GM19467 (cell line): Measurements from ENCODE around the gene FBXW4.
"Not testable (repeated sequence)": the region's sequence is repeated elsewhere in the genome, so short reads cannot be mapped to it uniquely, and the experiment has no call there.

ENCODE experiments used
- ATAC-seq: cut with Tn5 transposase; IDR thresholded peaks from one replicate; pipeline ENCODE4 v1.9.1; 2021; ENCODE audit warnings: mild to moderate bottlenecking, moderate library complexity; ENCODE audit not compliant: unreplicated experiment

The FBXW4 gene

DNA sequence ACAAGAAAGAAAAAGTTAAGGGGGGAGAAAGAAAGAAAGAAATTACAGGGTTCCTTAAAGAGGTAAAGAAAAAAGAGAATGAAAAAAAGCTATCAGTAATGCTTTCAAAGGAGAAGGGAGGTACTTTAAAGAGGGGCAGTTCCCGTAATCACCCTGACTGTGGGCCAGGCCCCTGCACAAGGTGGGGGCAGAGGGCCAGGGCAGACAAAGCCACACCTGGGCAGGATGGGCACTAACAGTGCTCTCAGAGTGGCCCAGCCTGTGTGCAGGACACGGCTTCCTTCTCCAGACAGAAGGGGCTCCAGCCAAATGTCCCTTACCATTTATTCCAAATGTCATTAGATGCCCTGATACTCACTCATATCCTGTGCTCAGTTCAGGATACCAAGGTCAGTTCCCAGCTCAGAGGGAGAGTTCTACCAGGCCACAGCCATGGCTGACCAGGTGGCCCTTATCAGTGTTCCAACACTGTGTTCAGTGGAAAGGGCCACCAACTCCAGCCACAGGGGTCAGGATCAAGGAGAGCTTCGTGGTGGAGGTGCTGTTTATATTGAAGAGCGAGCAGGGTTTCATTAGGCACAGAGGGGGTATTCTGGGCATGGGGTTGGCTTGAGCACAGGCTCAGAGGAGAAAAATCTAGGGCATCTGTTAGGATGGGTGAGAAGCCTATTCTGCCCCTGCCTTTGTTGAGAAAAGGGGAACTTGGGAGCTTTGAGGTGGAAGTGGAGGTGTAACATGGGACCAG is 77.0 kb downstream of the FBXW4 start:
- no peak for ATAC-seq

DNA sequence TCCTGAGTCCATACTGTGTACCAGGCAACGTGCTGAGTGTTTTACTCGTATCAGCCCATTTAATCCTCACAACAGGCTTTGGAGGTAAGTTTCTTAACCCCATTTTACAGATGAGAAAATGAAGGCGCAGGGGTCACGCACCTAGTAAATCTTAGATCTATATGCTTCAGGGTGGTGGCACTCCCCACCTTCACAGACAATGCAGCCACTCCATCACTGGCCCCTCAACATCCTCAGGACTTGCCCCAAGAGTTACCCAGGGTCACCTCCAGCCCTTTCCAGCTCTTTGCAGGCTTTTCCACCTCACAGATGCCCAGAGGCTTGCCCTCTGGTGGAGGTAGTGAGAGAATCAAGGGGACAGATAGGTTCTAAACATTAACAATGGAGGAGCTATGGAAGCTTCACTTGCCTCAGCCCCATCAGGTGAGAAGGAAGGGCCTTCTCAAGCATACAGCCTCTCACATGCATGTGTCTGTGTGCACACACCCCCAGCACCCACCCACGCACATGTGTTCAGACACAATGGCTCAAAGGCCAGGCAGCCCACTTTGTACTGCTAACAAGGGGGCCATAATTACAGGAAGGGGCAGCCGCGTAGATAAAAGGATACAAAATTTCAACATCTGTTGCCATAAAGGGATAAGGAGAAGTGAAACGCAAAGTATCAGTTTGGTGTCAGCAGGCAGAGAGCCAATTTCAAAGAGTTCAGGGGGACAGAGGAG is 77.7 kb downstream of the FBXW4 start:
- no peak for ATAC-seq

DNA sequence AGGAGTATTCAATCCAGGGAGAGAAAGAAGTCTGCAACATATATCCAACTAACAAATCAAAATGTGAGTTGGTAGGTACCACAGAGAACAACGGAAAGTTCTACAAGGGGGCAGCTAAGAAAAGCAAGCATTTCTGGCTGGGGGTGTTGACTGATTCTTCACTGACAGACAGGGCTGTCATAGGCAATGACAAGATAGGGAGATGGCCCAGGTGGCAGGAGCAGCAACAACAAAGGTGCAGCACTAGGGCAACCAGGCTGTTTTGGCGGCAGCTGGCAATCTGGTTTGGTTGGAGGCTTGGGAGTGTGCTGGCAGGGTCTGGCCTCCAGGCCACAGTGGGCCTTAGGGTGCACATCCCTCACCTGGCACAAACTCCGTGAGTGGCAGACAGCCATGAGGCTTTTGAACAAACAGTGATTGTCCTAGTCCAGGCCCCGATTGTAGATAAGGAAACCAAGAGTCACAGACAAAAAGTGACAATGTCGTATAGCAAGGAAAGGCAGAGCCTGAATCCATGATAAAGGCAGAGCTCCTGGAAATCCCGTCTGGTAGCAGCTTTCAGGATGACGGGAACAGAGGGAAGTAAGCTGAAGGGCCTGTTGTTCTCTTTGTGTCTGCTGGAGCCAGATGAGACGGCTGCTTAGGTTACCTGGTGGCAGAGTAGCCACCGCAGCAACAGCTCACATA is 78.4 kb downstream of the FBXW4 start:
- ATAC-seq = no peak

DNA sequence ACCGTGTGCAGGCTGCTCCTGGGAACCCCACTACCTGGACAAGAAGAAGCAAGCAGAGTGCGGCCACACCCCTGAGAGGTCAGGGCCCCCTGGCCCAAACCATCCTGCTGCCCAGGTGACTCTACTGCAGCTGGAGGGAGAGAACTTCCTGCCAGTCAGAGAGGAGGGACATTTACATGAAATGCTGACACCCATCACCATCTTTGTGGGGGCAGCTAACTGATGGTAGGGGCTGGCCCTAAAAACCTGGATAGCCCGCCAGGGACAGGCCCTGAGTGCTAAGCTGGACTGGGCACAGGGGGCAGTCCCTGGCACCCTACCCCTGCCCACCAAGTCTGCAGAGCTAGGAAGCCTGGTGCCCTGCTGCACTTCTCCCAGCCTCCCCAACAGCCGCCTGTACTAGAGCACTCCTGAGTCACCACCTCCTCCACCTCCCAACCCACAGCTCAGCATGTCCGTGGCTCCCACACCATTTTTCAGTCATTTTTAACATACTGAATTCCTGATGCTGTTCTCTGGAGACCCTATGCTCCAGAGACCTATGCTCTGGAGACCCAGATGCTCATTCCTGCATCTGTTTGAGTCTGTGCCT is 79.3 kb downstream of the FBXW4 start:
- no peak for ATAC-seq

DNA sequence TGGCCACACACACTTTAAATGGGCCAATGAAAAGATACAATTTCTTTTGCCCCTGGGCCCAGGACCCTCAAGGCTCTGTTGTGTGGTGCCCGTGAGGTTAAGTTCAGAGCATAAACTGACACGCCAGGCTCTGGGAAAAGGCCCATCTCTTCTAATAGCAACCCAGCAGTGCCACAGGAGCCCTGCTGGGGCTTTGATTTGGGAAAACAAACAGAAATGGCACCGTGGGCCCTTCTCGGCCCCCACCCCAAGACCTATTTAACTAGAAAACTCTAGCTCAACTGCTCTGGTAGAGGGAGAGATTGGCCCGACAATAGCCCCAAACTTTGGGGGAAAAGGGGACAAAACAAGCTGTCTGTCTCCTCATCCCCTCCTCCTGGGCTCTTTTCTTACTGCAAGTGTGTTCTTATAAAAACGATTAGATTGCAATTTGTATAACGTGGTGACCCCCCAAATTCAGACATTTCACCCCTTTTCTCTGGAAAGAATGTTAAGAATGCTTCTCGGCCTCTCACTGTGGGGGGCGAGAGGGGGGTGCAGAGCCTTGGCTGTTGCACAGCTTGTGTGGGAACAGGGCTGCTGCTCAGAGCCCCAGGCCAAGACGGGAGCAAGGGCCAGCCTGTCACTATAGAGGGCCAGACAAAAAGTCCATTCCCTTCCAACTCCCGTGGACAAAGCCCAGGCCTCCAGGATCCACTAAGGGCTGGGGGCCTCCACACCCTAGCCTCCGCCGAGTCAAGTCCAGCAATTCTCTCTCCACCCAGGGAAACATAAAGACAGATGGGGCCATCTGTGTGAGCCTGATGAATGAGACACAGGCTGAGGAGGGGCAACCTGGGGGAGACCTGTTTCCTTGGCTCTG is 80.1 kb downstream of the FBXW4 start:
- no peak for ATAC-seq

DNA sequence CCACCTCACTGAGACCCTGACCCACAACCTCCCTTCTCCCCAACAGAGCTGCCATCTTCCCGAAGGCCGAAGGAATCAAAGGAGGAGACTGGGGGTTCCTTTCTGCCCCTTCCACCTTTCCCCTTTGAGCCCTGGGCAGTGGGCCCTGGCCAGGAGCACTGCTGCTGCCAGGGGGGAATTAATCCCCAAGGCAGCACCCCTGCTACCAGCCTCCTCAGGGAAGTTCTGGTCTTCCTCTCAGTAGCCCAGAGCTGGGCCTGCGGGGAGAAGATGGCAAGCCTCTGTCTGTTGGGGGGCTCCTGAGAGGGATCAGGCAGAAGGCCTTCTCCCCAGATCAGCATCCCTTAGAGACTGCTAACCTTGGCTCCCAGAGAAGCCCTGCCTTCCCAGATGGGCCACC is 81.3 kb downstream of the FBXW4 start:
- no peak for ATAC-seq

DNA sequence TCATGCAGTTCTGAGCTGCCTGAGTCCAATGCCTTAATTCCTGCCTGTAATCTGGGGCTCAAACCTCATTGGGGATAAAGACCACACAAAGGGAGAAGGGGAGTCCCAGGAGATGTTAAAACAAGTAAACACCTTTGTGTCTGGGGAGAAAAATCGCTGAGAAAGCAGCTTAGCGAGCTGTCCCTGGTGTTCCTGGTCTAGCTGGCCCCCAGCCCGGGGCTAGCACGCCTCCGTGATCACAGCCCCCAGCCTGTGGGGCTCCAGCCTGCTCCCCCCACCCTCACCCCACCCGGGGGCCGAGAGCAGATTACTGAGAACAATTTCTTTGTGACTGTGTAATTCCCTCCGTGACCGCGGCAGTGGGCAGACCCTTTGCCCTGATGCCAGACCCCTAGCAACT is 82.1 kb downstream of the FBXW4 start:
- ATAC-seq = no peak

DNA sequence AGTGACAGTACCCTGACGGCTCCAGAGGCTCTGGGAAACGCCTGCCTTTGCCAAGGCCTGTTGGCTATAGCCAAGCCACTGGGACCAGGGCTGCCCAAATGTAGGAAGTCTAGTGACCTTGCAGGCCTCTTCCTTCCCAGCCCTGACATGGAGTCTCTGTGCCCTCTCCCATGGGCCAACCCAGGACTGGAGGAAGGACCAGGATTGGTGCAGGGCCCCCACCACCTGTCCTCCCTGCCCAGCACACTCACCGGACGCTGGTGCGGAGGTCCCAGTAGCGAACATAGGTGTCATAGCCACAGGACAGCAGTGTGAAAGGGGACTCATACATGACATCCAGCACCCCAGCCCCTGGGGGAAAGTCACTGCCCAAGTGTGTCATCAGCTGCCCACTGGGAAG is 82.9 kb downstream of the FBXW4 start:
- no peak for ATAC-seq

DNA sequence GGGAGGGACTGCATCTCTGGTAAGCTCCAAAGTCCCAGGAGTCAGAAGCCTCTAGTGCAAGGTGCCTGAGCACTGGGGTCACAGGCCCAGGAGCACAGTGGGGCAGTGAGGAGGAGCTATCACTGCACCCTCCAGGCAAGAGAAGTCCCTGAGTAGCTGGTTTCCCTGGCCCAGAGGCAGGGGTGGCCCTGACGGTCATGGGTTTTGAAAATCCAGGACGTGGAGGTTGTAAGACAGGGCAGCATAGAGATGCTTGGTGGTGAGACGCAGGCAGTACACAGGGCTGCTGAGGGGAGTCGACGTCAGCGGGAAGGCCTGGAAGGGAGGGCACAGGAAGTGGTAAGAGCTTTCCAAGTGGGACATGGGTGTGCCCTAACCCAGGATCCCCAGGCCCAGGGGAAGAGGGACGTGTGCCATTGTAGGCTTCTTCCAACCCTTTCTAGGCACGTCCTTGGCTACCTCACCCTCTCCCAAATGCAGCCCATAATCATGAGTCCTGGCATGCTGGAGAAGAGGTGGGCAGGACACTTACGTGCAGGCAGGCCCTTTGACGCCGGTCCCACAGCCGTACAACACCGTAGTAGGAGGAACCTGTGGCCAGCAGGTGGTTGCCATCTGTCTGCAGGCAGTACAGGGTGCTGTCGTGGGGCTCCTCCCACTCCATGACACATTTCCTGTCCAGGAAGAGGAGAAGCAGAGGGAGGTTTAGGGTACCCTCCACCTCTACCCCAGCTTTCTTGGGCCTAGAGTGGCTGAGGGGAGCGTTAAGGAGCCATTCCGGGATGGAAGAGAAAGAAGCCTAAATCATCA is 83.7 kb downstream of the FBXW4 start:
- ATAC-seq = no peak

DNA sequence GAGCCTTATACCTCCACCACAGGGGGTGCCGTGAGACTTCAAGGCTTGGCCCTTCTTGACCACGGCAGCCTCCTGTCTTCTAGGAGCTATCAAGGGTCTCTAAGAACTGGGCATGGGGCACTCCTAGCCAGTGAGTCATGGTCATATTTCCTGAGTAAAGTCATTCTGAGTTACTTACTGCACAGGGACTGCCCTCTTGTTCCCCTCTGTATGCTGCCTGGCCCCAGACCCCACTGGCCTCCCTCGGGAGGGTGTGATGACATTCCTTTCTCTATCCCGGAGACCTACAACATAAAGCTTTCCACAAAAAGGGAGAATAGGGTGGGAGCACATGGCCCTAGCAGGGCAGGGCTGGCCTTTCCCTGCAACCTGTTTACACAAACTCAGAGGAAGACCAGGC is 85.5 kb downstream of the FBXW4 start:
- no peak for ATAC-seq

DNA sequence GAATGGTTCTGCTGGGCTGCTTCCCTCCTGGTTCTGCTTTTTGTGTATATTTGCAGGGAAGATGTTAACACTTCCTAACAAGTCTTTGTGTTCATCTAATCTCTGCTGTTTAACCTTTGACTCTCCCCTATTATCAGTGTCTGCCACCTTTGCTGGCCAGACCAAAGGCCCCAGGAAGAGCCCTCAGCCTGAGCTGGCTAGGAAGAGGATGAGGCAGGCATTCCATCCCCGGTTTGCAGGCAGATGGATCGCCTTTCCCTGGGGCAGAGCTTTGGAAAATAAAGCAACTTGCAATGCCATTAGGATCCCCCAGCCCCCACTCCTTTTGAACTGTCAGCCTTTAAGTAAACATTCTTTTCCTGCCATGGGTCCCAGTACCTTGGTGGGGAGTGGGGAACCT is 87.8 kb downstream of the FBXW4 start:
- no peak for ATAC-seq

DNA sequence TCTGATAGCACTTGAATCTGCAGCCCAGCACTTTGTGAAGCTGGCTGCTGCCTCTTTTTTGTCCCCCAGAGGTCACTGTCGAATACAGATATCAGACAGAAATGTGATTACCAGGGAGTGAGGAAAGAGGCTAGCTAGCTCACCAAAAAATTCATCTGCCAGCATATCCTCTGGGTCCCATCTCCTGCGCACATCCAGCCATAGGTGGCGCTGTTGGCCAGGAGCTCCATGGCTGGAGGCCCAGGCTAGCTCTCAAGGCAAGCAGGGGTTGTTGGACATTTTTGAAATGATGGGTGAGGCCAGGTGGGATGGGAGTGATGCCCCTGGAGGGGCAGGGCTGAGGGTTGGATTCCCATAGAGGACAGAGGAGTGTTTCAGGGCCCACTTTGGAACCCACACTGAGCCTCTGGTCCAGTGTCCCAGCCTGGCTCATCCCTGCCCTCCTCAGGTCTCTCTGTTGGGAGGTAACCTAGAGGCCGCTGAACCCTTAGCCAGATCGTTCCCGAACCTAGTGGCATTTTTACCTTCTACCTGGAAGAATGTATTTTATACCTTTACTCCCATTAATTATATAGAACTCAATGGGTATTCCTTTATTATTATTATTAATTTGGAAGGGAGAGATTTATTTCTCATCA is 92.1 kb downstream of the FBXW4 start:
- ATAC-seq = no peak

DNA sequence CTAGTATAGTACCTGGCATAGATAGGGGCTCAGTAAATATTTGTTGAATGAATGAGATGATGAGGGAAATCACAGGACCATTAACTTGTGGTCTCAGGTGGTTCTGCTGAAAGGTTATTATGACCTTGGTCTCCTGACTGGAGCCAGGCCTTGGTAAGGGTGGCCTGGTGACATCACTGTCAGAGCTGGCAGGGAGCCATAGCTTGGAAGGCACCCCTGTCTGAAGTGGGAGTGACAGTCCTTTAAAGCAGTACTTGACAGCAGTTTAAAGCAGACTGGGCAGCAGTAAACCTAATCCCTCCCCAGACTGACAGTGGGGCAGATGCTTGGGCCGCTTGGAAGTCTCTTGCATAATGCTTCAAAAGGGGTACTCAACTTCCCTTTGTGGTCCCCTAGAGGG is 93.4 kb downstream of the FBXW4 start:
- ATAC-seq = no peak

DNA sequence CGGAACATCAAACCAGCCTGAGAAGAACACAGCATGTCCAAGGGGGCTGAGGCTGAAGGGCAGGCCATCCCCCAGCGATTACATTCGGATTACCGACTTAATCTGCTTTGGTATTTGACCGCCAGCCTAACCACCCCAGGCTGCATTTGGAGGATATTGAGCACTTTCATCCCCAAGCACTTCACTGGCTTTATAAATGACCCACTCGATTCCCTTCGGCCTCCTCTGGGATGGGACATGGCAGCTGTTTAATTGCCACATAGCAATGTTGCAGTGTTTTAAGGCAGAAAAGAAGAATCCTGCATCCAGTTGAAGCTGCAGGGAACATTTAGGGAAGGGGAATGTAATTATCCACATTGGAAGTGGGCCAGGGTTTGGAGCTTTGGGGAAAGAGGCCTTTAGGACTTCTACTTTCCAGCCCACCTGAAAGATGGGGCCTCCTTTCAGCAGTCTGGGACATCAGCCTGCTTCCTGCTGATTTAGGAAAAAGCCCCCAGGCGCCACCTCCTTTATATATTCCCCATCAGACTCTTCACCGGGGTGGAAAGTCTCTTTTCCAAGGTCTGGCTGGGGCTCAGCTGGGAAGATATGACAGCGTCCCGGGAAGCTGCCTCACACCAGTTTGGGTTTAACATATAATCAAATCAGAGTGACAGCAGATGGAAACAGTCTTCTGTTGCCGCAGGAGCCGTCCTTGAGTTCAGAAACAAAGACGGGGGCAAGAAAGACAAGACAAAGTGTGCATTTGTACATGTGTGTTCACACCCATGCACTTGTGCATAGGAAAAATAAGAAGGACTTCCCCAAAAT is 97.7 kb downstream of the FBXW4 start:
- ATAC-seq = no peak

DNA sequence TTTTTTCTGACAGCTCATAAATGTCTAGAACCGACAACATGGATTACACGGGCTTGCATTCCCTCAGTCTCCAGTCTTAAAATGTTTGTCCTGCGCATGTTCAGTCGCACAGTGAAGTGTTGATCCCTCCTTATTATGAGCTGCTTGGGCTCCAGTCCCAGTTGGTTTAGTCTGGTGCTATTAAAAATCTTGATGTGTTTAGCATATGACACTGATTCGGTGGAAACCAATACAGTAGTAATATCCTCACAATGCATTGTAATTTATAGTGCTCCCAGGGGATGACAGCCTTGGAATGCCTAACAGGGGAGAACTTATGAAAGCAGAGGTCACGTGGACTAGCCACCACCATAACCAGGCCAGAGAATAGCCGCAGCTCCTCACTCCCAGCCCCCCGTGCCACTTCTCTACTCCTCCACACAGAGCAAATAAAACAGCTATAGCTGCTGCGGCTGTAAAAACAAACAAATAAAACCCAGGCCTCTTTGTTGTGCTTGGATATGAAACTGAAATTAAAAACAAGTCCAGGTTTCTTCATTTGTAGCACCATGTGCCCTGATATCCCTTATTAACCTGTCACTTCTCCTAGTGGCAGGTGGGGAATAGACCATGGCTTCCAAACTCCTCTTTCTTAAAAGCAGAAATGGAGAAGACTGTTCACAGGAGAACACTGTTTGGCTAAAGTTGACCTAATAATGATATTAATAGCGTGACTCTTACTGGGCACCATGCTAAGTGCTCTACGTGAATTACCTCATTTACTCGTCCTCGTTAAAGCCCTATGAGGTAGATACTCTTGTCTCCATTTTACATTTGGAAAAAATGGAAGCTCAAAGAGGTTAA is 99.2 kb downstream of the FBXW4 start:
- no peak for ATAC-seq

DNA sequence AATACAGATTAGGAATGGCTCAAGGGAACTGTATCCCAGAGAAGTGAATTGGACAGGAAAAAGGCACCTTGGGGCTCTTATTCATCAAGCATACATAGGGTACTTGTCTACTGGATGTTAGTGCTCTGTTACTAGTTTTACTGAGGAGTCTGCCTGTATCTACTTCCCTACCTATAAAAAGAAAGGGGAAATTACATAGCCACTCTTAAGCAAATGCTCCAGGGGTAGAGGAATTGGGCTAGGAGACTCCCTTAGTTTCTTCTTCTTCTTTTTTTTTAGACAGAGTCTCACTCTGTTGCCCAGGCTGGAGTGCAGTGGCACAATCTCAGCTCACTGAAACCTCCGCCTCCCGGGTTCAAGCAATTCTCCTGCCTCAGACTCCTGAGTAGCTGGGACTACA is 101.6 kb downstream of the FBXW4 start:
- not testable (repeated sequence) for ATAC-seq

DNA sequence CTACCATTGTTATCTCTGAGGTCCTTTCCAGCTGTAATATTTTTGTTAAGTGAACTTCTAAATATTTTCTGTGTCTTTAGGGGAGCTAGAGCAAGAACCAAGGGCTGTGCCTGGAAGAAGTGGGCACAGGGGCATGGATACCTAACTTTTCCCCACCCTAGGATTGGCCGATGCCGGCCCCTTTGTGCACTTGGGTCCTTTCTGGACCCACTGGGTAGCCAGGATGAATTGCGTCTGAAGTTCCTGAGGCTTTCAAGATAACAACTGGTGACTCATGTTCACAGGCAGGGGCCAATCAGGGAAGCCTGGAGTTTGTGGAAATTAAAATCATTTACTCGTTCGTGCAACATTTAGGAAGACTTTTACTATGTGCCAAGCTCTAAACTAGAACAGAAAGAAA is 106.1 kb downstream of the FBXW4 start:
- no peak for ATAC-seq
